ENCODE results near the gene SLC17A1.

DNA sequence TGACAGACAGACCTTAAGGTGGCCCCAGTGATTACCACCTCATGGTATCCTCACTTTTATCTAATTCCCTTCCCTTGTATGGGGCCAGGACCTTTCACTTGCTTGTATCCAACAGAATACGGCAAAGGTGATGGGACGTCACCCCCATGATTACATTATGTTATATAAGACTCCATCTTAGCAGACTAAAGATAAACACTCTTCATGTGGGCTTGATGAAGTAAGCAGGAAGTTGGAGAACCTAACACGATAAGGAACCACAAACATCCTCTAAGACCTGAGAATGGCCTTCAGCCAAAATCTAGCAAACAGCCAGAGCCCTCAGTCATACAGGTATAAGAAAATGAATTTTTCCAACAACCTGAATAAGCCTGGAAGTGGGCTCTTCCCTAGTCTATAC, 34.2 kb upstream of the SLC17A1 start:
- TF ChIP-seq POLR2A (IDR thresholded peaks at IDR 0.05; ENCODE audit: low read depth, low read length) (no peak), POLR2AphosphoS5 (IDR thresholded peaks at IDR 0.05; ENCODE audit: low read depth, low read length) (no peak), TAF1 (IDR thresholded peaks at IDR 0.05; ENCODE audit: low read depth, low read length) (no peak), SPI1 (IDR thresholded peaks at IDR 0.05; ENCODE audit: low read depth, low read length) (no peak)
